ENCODE results near the gene CLEC3A.
"Not testable (repeated sequence)": the region's sequence is repeated elsewhere in the genome, so short reads cannot be mapped to it uniquely, and the experiment has no call there.

CLEC3A gene

DNA sequence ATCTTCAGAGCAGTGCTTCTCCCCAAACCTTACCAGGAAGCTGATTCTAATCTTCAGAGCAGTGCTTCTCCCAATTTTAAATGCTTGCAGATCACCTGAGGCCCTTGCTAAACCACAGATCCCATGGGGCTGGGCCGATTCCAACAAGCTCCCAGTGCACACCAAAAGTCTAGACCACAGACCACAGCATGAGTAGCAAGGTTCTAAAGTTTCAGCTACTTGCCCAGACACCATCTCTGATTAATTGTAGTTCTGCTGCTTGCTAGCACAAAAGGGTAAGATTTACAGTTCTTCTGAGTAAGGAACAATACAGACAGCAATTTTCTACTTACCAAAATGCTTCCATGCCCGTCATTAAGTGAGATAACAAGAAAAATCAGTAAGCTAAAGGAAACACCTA, 12.2 kb downstream of the CLEC3A start:
- DNase-seq = no peak

- DNase-seq = no peak
Observed at GRCh38 chr16:78035012-78035411, 12.7 kb downstream of the CLEC3A start.

DNA sequence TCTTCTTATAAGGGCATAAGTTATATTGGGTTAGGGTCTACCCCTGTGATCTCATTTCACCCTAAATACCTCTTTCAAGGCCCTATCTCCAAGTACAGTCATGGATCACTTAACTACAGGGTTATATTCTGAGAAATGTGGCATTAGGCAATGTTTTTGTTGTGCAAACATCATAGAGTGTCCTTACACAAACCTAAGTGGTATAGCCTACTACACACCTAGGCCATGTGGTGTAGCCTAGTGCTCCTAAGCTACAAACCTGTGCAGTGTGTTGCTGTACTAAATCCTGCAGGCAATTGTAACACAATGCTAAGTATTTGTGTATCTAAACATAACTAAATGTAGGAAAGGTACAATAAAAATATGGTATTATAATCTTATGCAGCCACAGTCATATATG, 18.0 kb downstream of the CLEC3A start:
- no peak for DNase-seq

DNA sequence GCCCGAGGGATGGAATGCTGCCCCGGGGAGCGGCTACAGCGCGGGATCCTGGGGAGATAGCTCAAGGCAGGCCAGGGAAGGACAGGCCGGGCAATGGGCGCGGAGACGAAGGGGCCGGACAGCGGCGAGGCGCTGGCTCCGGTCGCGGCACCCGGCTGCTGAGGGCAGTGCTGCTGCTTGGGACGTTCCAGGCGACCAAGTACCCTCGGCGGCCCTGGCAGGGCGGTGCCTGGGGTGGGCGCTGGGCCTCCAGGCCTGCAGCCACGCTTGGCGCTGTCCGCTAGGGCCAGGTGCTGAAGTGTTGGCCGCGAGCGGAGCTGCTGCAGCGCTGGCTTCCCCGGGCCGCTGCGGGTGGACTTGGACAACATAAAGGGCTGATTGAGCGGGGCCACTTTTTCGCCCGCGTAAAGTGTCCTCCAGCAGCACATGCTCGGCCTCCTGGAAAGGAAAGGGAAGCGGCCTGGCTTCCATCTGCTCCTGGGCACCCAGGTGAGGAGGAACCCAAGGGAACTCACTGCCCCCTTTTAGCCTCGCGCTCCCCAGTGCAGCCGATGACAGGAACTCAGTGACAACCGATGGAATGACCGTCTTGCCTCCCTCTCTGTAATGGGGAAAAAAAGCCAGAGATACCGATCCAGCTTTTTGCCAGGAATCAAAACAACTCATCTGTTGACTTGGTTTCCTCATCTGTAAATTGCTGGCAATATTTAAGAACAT, 23.7 kb downstream of the CLEC3A start:
- no peak for DNase-seq

GRCh38 chr16:78048319-78048718, 26.0 kb downstream of the CLEC3A start:
- no peak for DNase-seq

GRCh38 chr16:78050734-78051400, 28.5 kb downstream of the CLEC3A start:
- DNase-seq = no peak

- DNase-seq = no peak
Observed at GRCh38 chr16:78057803-78058564, 35.6 kb downstream of the CLEC3A start.

DNA sequence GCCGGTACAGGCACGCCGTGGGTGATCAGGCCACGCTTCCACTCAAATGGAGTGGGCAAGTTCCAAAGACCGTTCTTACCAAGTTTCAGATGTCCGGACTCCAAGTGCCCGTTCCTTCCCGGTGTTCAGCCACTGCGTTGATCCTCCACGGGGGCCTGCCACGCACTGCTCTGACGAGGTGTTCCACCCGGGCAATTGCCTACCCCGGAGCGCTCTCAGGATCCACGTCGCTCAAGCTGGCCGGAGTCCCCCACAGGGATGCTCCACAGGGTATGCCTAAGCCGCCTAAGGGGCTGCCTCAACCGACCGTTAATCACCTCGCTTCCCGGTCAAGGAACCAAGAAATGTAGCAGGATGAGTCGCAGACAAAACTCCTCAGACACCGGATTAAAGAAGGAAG, 37.5 kb downstream of the CLEC3A start:
- DNase-seq = not testable (repeated sequence)

DNA sequence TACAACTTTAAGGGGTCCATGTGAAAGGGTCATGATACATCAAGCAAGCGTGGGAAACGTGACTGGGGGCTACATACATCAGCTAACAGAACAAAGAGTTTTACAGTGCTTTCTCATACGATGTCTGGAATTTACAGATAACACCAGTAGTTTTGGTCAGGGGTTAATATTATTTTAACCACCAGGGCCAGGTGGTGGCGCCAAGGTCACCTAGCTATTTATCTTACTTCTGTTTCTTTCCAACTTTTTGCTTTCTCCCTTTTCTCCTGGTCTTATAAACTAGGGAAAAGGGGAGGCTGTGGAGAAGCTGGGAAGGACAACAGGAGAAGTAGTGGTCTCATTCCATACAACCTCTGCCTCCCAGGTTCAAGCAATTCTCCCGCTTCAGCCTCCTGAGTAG, 37.9 kb downstream of the CLEC3A start:
- no peak for DNase-seq

GRCh38 chr16:78060809-78061208, 38.5 kb downstream of the CLEC3A start:
- DNase-seq = no peak

DNA sequence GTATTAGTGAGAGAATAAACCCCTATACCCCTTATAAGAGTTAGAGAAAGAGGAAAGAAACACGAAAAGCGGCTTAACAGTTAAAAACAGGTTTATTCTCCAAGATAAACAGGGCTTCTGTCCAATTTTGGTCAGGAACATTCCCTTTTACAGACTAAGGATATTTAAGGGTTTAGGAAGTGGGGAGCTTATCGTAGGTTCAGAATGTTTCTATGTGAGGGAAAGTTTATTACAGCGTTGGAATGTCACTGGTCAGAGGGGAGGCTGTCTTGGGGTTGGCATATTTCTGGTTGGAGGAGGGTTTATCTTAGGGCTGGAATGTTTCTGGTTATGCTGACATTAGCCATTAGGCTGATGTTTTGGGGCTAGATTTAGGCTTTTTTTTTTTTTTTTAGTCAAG, 43.0 kb downstream of the CLEC3A start:
- no peak for DNase-seq

- no peak for DNase-seq
Observed at GRCh38 chr16:78069913-78070312, 47.6 kb downstream of the CLEC3A start.

GRCh38 chr16:78072275-78072674, 49.9 kb downstream of the CLEC3A start:
- DNase-seq = no peak

DNA sequence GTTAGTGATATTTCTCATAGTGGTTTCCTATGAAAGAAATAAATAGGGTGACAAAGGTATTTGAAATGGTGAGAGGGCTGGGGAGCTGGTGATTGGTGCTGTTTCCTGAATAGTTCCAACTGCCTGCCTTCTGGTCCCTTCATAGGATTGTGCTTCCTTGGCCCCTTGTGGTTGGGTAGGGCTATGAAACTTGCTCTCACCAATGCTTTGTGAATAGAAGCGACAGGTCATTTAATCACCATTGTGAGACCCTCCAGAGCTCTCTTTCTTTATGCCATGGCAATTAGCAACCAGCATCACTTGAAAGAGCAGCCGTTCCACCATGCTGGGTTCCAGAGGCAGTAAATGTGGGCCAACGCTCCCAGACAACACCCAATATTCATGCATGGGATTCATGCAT, 53.5 kb downstream of the CLEC3A start:
- no peak for DNase-seq

DNA sequence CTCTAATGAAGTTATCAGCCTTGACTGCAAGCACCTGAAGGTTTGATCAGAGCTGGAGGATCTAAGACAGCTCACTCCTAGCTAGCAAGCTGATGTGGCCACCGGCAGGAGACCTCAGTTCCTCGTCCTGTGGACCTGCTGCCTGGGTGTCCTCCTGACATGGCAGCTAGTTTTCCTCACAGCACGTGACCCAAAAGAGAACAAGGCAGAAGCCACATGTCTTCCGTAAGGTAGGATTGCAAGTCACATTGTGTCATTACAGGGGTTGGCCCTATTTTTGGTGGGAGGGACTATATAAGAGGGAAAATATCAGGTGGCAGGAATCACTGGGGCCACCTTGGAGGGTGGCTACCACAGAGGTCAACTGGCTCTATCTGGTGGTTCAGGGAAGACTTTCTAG, 59.0 kb downstream of the CLEC3A start:
- DNase-seq = no peak

All from cerebellar nuclear complex (tissue), 1 donor.